ENCODE data around the gene AATK. TPM values are rescaled to one million over a fixed set of nuclear protein-coding genes. Genes with fewer than 3 reads are reported as not detected.

Gene AATK
- total RNA-seq, 6 donors from 2014 or later = 39.2 to 144 (median 92.2) TPM

DNA sequence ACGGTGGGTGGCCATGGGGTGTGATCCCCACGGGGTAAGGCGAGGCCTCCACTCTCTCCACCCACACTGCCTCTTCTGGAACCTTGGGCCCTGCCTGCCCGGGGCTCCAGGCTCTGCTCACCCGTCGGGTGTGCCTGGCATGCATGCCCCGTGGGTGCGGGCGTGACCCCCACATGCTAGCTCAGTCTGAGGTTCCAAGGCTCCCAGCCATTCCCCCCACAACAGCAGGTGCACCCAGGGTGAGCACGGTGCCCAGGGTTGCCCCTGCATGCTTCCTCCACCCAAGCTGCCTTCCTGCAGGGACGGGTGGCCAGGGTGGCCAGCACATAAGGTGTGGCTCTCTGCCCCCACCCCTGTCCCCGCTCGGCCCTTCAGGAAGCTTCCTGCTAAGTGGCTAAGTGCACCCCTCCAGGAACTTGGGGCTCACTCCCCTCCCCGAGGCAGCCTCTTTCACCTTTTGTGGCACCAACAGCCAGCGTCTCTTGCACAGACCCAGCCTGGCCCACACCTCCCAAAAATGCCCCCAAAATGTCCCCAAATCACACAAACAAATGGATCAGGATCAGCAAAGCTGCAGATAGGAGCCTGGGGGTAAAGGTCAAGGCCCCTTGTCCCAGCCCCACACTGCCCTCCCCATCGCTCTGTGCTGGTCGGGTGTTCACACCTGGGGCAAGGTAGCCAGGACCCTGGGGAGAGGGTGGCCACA lies 22.2 kb downstream of the AATK start:
- DNase-seq = peak in 1 of 2 donors; percentile 67
- H3K27me3 ChIP-seq = no peaks in the 10 kb centered on the region
- no peak overlapping the region for H3K4me3 ChIP-seq
- no peak overlapping the region for H3K27ac ChIP-seq
- H3K36me3 ChIP-seq = no peaks in the 10 kb centered on the region
- H3K9me3 ChIP-seq = no peaks in the 10 kb centered on the region
- WGBS, 2 donors = 72 to 81% methylated on average over 7 to 17 of the region's 17 CpGs
- H3K4me1 ChIP-seq = peaks cover 8 to 13% (median 10%) of the 10 kb centered on the region in 4 donors
- no peak for ATAC-seq (ENCODE audit: low FRiP score in 2 of 2)
- no peak for TF ChIP-seq POLR2AphosphoS5 (IDR thresholded peaks at IDR 0.05)

DNA sequence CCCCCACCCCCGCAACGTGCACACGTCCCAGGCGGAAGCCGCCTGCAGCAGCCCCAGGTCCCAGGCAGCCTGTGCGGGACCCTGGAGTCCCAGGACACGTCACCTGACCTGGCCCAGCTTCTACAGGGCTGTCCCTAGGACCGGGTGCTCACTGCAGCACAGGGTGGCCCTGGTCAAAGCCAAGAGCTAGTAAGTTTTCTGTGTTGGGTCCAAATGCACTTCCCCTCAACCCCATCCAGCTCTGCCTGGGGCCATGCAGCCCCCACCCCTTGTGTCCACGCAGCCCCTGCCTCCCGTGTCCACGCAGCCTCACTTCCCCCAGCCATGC lies 22.9 kb downstream of the AATK start:
- DNase-seq (peak in 1 of 2 donors; percentile 57), ATAC-seq (ENCODE audit: low FRiP score in 2 of 2) (peak; percentile 6 to 23)
- Histone ChIP-seq H3K27ac (no peak overlapping the region), H3K9me3 (no peaks in the 10 kb centered on the region), H3K4me1 (peaks cover 8 to 13% (median 10%) of the 10 kb centered on the region in 4 donors), H3K27me3 (no peaks in the 10 kb centered on the region), H3K4me3 (no peak overlapping the region), H3K36me3 (no peaks in the 10 kb centered on the region)
- WGBS, 2 donors = 71% methylated on average over 6 of the region's 11 CpGs; no CpG with 5 or more reads in 1 of the 2 donors
- TF ChIP-seq POLR2AphosphoS5 (IDR thresholded peaks at IDR 0.05) = no peak
- no peak for TF ChIP-seq EP300 (IDR thresholded peaks at IDR 0.05)
- TF ChIP-seq POLR2A (IDR thresholded peaks at IDR 0.05) = no peak
- TF ChIP-seq, protein P1, sequence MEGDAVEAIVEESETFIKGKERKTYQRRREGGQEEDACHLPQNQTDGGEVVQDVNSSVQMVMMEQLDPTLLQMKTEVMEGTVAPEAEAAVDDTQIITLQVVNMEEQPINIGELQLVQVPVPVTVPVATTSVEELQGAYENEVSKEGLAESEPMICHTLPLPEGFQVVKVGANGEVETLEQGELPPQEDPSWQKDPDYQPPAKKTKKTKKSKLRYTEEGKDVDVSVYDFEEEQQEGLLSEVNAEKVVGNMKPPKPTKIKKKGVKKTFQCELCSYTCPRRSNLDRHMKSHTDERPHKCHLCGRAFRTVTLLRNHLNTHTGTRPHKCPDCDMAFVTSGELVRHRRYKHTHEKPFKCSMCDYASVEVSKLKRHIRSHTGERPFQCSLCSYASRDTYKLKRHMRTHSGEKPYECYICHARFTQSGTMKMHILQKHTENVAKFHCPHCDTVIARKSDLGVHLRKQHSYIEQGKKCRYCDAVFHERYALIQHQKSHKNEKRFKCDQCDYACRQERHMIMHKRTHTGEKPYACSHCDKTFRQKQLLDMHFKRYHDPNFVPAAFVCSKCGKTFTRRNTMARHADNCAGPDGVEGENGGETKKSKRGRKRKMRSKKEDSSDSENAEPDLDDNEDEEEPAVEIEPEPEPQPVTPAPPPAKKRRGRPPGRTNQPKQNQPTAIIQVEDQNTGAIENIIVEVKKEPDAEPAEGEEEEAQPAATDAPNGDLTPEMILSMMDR (IDR thresholded peaks at IDR 0.05) = no peak

DNA sequence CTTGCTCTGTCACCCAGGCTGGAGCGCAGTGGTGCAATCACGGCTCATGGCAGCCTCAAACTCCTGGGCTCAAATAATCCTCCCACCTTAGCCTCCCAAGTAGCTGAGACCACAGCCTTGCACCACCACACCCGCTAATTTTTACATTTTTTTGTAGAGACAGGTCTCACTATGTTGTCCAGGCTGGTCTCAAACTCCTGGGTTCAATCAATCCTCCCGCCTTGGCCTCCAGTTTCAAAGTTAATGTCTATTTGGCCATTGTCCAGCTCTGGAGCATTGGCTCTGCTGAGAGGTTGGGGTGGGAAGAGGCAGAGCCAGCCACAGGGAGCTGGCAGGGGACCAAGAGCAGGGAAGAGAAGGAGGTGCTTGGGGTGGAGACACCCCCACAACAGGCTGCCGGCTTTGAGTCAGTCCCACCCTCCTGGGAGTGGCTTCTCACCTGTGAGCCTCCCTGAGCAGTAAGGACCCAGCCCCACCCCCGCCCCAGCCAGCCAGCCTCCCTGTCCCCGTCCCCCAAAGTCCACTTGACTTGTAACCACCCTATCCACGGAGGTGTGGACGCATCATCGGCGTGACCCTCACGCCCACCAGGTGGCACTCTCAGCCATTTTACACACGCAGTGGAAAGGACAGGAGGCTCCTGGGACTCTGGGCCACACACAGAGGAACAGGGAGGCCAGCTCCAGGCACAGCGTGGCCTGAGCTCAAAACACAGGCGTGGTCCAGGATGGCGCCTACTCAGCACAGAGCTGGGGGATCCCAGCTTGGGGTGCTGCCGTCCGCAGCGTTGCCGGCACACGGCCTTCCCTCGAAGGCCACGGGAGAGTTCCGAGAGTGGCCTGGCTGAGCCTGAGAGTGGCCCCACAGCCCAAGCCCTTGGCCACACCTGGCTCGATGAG lies 23.5 kb downstream of the AATK start:
- no peaks in the 10 kb centered on the region for H3K9me3 ChIP-seq
- no peaks in the 10 kb centered on the region for H3K36me3 ChIP-seq
- ATAC-seq (ENCODE audit: low FRiP score in 2 of 2) (peak; percentile 81 to 89), DNase-seq (peak; percentile 82 to 86)
- TF ChIP-seq EP300 (IDR thresholded peaks at IDR 0.05) = no peak
- TF ChIP-seq, protein P1 (IDR thresholded peaks at IDR 0.05) = peak; percentile 64 to 83 (median 76)
- no peak overlapping the region for H3K27ac ChIP-seq
- H3K27me3 ChIP-seq = no peaks in the 10 kb centered on the region
- H3K4me1 ChIP-seq = peaks cover 8 to 13% (median 10%) of the 10 kb centered on the region in 4 donors
- 42 to 57% methylated on average over 10 to 22 of the region's 25 CpGs for WGBS, 2 donors
- H3K4me3 ChIP-seq = no peak overlapping the region

DNA sequence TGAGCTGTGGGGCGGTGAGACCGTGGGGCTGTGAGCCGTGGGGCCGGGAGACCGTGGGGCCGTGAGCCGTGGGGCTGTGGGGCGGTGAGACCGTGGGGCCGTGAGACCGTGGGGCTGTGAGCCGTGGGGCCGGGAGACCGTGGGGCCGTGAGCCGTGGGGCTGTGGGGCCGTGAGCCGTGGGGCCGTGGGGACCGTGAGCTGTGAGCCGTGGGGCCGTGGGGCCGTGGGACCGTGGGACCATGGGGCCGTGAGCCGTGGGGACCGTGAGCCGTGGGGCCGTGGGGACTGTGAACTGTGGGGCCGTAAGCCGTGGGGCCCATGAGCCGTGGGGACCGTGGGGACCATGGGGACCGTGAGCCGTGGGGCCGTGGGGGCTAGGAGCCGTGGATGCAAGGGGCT lies 25.3 kb downstream of the AATK start:
- no peak for TF ChIP-seq POLR2AphosphoS5 (IDR thresholded peaks at IDR 0.05)
- TF ChIP-seq, protein P1 (IDR thresholded peaks at IDR 0.05) = no peak
- TF ChIP-seq EP300 (IDR thresholded peaks at IDR 0.05) = no peak
- TF ChIP-seq POLR2A (IDR thresholded peaks at IDR 0.05) = no peak
- DNase-seq = peak in 1 of 2 donors; percentile 82
- H3K4me3 ChIP-seq = no peak overlapping the region
- no peak overlapping the region for H3K27ac ChIP-seq
- H3K36me3 ChIP-seq = no peaks in the 10 kb centered on the region
- ATAC-seq (ENCODE audit: low FRiP score in 2 of 2) = no peak
- WGBS, 2 donors = 92 to 95% methylated on average over 18 to 37 of the region's 37 CpGs
- peaks cover 8 to 13% (median 10%) of the 10 kb centered on the region in 4 donors for H3K4me1 ChIP-seq
- no peaks in the 10 kb centered on the region for H3K27me3 ChIP-seq
- H3K9me3 ChIP-seq = no peaks in the 10 kb centered on the region

DNA sequence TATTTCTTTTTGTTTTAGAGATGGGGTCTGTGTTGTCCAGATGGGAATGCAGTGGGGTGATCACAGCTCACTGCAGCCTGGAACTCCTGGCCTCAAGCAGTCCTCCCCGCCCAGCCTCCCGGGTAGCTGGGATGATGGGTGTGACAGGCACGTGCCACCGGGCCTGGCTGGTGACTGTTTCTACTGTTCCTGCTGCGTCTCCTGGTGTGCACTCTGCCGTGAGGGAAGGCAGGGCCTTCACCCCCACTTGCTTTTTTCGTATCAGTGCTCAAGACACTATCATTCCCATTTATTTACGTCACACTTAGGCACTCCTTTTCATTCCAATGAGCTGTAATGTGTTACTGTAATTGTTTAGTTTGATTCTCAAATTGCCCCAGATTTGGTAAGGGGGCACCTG lies 26.0 kb downstream of the AATK start:
- ATAC-seq (ENCODE audit: low FRiP score in 2 of 2) (no peak), DNase-seq (no peak)
- 70 to 80% methylated on average over 8 of the region's 8 CpGs for WGBS, 2 donors
- Histone ChIP-seq H3K4me1 (peaks cover 8 to 13% (median 10%) of the 10 kb centered on the region in 4 donors), H3K4me3 (no peak overlapping the region), H3K27ac (no peak overlapping the region), H3K27me3 (no peaks in the 10 kb centered on the region), H3K36me3 (no peaks in the 10 kb centered on the region), H3K9me3 (no peaks in the 10 kb centered on the region)
- no peak for TF ChIP-seq EP300 (IDR thresholded peaks at IDR 0.05)
- TF ChIP-seq, protein P1 (IDR thresholded peaks at IDR 0.05) = no peak
- no peak for TF ChIP-seq POLR2AphosphoS5 (IDR thresholded peaks at IDR 0.05)
- TF ChIP-seq POLR2A (IDR thresholded peaks at IDR 0.05) = no peak

Measured in upper lobe of left lung (tissue), 6 donors.